HG03432 (cell line): ENCODE measurements around the gene KIF5A.
A peak's percentile ranks its signal among the peaks of the same experiment; 100 is the strongest.

ENCODE experiments used
- ATAC-seq: cut with Tn5 transposase; IDR thresholded peaks from one replicate; pipeline ENCODE4 v1.9.1; 2021; ENCODE audit warnings: mild to moderate bottlenecking, moderate library complexity; ENCODE audit not compliant: unreplicated experiment

Gene KIF5A

DNA sequence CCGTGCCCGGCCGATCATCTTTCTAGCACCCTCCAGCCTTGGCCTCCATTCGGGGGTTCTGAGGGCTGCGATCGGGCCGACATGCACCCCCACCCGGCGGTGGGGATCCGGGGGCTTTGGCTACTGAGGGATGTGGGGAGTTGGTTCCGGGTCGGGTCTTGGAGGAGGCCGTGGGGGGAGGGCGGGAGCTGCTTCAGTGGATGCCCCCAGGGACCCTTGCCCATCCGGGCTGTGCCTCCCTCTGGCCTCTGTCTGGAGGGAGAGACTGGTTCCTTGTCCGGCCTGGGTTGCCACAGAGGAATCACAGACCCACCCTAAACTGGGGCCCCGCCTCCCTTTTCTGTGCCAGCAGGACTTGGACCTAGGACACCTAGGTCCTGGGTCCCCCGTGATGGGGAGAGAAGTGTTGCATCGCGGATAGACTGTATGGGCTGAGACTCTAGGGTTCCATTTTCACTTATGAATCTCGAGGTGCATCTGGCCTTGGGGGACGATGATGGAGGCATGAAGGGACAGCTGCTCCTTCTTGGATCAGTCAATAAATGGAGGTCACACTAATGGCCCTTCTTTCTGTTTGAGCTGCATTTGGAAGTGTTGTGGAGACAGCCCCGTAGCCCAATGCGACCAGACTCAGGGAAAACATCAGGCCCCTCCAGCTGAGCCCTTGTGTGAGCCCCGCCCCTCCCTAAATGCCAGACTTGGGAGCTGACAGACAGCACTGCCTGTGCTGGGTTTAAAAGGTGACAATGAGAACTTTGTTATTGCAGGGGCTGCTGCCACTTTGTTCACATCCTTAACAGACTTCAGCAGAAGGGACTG is 55.4 kb downstream of the KIF5A start:
- peak; percentile 27 for ATAC-seq

DNA sequence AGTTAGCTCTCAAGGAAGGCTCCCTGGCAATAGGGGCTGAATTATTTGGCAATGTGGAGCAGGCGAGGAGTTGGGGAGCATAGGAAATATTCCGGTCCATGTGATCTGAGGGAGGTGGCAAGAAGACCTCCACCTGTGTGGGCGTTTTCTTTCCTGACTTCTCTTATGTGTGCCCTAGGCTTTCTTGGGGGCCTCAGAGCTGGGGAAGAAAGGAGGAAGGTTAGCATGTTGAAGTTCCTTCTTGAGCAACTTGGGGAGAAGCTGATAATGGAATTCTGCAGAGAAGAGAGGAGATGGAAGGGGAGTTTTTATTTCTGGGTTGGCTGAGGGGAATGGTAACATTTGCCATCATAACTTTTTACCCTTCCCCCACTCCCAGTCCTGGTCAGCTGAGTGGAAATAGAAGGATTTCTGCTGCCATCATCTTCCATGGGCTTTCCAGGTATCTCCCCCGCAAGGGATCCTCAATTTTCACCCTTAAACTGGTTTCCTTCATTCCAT is 56.0 kb downstream of the KIF5A start:
- ATAC-seq, result no peak

DNA sequence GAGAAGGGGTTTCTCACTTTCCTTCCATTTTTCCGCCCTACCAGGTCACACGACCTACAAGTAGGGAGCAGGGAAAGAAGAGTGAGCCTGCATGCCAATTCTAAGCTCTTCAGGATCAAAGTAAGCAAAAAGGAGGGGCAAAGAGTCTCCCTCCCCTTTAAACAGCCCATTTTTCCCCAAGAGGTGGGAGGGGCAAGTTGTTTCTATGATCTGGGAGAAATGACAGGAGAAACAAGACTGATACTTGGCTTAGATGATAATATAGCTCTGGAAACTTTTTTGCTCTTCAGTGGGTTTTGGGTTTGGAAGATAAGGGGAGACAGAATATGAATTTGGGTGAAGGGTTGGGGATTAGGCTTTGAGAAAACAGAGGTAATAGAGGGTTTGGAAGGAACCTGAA is 56.6 kb downstream of the KIF5A start:
- ATAC-seq, result no peak

DNA sequence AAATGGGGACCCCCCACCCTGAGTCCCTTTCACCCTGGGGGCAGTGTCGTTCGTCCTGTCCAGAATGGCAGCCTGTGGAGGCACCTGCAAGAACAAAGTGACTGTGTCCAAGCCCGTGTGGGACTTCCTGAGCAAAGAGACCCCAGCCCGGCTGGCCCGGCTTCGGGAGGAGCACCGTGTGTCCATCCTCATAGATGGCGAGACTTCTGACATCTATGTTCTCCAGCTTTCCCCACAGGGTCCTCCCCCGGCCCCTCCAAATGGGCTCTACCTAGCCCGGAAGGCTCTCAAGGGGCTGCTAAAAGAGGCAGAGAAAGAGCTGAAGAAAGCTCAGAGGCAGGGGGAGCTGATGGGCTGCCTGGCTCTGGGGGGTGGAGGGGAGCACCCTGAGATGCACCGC is 57.0 kb downstream of the KIF5A start:
- no peak for ATAC-seq

GRCh38 chr12:57607958-57608663 is 58.3 kb downstream of the KIF5A start:
- no peak for ATAC-seq

DNA sequence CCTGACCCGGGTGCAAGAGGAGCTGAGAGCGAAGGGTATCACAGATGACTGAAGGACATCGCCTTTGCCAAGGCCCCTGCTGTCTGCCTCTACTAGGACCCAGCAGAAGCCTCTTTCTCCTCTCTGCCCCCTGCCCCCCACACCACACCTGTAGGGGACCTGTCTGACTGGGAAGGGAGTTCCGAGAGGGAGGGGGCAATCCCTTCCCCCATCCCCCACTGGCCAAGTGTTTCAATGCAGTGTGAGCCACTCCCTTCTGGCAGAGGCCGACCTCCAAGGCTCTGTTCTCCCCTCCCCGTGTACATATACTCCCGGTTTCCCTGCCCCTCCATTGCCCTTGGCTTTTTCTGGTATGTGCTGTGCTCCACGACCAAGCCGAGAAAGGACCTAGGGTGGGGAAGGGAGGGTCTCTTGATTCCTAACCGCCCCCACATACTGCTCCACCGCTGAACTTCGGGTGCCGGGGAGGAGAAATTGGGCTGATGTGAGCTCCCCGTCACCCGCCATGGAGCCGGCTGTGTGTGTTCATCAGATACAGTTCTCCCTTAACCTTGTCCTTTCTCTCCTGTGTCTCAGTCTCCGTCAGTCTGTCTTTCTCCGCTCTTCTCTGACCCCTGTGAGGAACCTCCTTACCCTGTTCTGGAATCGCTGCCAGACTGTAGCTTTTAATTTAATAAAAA is 59.4 kb downstream of the KIF5A start:
- ATAC-seq, result no peak

DNA sequence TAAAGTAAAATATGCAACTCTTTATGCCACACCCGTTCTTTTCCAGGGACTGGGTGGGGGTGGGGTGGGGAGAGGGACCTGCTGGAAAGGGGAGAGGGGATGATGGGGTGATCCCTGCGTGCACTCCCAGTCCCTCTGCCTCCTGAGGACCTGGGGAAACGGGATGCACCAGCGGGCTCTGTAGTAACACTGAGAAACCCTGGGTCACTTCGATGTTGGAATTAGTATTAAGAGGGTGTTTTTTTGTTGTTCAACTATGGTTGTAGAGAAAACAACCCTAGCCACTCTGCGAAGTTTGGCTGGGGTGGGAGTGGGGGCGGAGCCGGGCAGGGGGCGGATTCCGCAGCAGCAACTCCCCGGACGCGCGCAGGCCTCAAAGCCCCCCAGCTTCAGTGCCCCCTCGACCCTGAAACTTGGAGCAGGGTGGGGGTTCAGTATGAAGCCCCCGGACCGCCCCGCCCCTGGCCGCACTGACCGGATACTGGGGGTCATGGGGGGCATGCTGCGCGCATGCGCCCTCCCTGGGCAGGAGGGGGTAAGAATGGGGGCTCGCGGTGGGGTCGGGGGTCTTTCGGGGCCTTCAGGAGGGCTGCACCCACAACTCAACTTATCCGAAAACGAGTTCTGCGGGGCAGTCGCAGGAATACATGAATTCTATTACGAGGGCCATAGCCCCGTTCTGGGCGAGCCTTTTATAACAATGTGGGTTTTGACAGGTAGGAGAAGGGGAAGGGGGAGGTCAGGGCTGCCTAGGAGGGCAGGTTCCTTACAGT is 60.1 kb downstream of the KIF5A start:
- no peak for ATAC-seq

DNA sequence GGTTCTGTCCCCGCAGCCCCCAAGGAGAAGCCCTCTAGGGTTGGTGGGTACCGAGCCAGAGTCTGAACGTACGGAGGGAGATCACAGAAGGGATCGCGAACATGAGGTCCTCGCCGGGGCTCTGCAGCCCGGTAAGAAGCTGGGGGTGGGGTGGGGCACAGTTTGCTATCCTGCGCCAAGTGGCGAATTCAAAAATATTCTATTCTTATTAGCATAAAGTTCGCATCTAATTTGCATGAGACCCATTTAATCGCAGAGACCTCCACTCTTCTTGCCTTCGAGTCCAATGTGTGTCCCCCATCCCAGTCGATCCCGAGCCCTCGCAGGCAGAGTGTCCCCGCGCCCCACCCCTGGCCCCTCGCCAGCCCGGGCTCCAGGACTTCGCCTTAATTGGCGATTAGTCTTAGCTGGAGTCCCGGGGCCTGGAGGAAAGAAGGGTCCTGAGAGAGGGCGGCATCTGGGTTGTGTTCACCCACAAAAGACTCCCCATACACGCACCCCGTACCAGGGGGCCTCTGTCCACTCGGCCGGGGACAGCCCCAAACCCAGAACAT is 60.8 kb downstream of the KIF5A start:
- no peak for ATAC-seq

DNA sequence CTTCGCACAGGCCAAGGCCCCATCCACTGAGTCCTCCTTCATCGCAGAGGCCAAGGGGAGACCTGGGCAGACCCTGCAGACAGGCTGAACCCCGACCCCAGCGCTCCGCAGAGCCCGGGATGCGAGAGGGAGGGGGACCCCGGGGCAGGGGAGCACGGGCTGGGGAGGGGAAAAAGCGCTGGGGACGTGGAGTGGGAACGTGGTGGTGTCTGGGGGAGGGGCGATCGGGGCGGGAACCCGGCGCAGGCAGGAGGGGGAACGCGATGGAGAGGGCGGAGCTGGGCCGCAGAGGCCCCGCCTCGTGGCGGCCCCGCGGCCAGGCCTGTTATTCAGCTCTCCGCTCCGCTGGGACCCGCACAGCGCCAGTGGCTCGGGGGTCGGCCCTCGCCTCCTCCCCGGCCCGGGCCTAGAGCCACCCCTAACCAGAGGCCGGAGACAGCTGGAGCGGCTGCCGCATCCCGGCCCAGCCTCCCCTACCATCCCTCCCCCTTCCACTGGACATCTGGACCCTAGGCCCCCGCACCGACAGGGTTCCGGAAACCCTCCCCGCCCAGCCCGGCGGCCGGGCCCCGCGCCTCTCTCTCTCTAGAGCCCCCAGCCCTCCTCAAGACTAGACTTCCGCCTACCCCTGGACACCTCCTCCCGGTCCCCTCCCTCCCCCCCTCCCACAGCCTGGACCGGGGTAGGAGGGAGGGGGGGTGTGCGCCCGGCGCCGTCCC is 61.4 kb downstream of the KIF5A start, which contains the start of gene ARHGEF25:
Gene ARHGEF25, plus strand, starts transcription at position 328 of the 719 bp plus-strand sequence. CDS start 460 bp downstream, outside the sequence.
- peak; percentile 61 for ATAC-seq

DNA sequence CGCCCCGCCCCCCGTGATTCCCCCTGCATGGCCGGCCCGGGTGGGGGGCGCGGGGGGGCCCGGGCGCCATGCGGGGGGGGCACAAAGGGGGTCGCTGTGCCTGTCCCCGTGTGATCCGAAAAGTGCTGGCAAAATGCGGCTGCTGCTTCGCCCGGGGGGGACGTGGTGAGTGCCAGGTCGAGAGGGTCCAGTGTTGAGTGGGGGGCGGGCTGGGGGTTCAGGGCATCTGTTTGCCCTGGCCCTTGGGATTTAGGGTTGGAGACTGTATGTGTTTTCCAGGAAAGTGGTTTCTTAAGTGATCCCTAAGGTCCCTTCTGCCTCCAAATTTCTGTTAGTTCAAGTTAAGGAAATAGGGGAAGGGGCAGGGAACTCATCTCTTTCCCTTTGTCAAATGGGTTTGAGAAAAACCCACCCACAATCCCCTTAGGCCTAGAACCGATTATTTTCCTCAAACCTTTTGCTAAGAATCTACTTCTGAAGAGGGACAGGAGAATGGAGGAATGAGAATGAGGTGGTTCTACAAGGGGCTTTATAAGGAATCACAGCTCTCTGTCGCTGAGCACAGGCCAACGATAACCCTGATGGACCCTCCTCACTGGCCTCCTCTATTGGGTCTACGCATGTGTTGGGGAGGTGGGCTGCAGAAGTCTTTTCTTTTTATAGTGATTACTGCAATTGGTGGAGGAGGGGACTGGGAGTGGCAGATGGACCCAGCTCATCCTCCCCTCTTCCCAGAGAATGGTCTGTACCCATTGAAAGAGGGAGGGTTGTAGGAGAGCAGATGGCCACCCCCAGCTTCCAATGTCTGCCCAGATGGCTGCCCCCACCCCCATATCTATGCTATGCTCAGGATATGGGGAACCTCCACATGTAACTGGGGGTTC is 62.2 kb downstream of the KIF5A start:
- ATAC-seq, result no peak

GRCh38 chr12:57612711-57613426 is 63.0 kb downstream of the KIF5A start:
- no peak for ATAC-seq

DNA sequence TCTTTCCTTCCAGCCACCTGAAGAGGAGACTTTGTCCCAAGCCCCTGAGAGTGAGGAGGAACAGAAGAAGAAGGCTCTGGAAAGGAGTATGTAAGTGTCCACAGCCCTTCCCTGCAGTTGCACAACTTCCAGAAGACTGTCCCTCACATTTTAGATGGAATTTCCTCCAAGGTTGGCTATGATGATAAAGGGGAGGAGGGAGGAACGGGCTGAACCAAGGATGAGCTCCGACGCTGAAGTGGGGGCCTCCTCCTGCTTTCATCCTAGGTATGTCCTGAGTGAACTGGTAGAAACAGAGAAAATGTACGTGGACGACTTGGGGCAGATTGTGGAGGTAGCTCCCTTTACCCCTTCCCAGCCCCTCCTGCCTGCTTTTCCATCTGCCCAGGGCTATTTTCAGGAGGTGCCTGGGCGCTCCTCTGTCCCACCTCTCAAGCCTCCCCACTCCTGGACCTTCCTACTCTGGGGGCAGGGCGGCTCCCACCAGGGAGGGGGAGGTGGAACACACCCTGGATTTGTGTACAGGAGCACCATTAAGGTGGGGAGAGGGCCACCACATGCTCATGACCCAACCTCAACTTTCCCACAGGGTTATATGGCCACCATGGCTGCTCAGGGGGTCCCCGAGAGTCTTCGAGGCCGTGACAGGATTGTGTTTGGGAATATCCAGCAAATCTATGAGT is 63.7 kb downstream of the KIF5A start:
- ATAC-seq, result no peak

DNA sequence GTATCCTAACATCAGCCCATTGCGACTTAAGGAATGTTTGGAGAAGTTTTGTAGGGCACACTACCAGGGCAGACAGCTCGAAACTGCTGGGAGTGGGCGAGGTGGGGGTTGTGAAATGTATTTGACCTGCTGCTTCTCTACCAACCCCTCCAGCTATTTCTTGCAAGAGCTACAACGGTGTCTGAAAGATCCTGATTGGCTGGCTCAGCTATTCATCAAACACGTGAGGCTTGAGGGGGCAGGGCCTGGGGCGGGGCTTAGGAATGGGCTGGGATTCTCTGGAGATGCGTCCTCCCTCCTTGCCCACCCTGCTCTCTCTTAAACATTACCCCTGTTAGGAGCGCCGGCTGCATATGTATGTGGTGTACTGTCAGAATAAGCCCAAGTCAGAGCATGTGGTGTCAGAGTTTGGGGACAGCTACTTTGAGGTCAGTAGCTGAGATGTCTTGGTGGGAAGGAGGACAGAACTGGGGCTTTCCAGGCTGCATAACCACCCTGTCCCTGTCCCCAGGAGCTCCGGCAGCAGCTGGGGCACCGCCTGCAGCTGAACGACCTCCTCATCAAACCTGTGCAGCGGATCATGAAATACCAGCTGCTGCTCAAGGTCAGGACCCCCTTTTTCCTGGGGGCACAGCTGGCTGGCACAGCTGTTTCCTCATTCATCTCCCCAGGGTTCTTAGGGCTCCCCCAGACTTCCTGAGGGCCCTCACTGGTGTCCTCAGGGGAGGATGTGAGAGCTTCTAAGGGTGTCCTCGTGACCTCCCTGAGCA is 64.5 kb downstream of the KIF5A start:
- peak; percentile 65 for ATAC-seq

- no peak for ATAC-seq
Measured at GRCh38 chr12:57614948-57615500, 65.2 kb downstream of the KIF5A start.

- no peak for ATAC-seq
Measured at GRCh38 chr12:57615637-57616036, 65.8 kb downstream of the KIF5A start.

GRCh38 chr12:57616383-57617101 is 66.7 kb downstream of the KIF5A start:
- ATAC-seq, result no peak
